Lung (tissue), 12 donors: ENCODE data around the gene TMEM44. TPM values are rescaled to one million over a fixed set of nuclear protein-coding genes. Genes with fewer than 3 reads are reported as not detected.

Experiments used
- ATAC-seq: fragments of 200-7000 bp; cut with Tn5 transposase; one replicate; pipeline ENCODE4 v1.9.1; 2020; ENCODE audit warnings: moderate number of reproducible peaks; ENCODE audit not compliant: insufficient read depth, low FRiP score
- DNase-seq, 3 donors: peaks; one replicate each; pipeline ENCODE4 v3.0.0-alpha.2; 2013 to 2017
- H3K27ac ChIP-seq, 2 donors: one replicate each; pipeline ENCODE4 v1.5.1; 2013; ENCODE audit warnings: mild to moderate bottlenecking in 2 of 2, moderate library complexity in 2 of 2, control low read depth in 1 of 2, inconsistent platforms in 1 of 2, low read depth in 1 of 2, low read length in 1 of 2
- H3K27me3 ChIP-seq, 3 donors: one replicate each; pipeline ENCODE4 v1.5.1; 2013; ENCODE audit warnings: low read length in 2 of 3; ENCODE audit not compliant: control insufficient read depth in 3 of 3, insufficient read depth in 3 of 3
- H3K36me3 ChIP-seq, 4 donors: one replicate each; pipeline ENCODE4 v1.5.1; 2013; ENCODE audit warnings: low read length in 4 of 4, mild to moderate bottlenecking in 1 of 4, moderate library complexity in 1 of 4; ENCODE audit not compliant: control insufficient read depth in 4 of 4, insufficient read depth in 4 of 4
- H3K4me1 ChIP-seq, 5 donors: one replicate each; pipeline ENCODE4 v1.5.1; 2013; ENCODE audit warnings: low read length in 5 of 5, mild to moderate bottlenecking in 2 of 5, moderate library complexity in 1 of 5; ENCODE audit not compliant: control insufficient read depth in 5 of 5, insufficient read depth in 5 of 5
- H3K4me3 ChIP-seq: one replicate; pipeline ENCODE4 v1.5.1; 2013; ENCODE audit warnings: mild to moderate bottlenecking, control low read depth, moderate library complexity
- H3K9ac ChIP-seq, 2 donors: one replicate each; pipeline ENCODE4 v1.5.1; 2013; ENCODE audit warnings: low read length in 2 of 2, control low read depth in 1 of 2; ENCODE audit not compliant: insufficient read depth in 1 of 2
- H3K9me3 ChIP-seq, 4 donors: one replicate each; pipeline ENCODE4 v1.5.1; 2013; ENCODE audit warnings: low read length in 3 of 4, mild to moderate bottlenecking in 1 of 4, moderate library complexity in 1 of 4; ENCODE audit not compliant: control insufficient read depth in 4 of 4, insufficient read depth in 3 of 4
- CTCF ChIP-seq: IDR thresholded peaks from 2 replicates; pipeline ENCODE4 v1.5.1; 2012; ENCODE audit warnings: mild to moderate bottlenecking; ENCODE audit errors: control extremely low read depth, extremely low read depth
- WGBS, 2 donors: extraction: QIAGEN DNeasy Blood & Tissue Kit; methylation state at CpG; one replicate each; pipeline ENCODE4 v1.1.7; 2013; 5-methylcytosine and 5-hydroxymethylcytosine counted together
- polyA plus RNA-seq, 2 donors: library from polyadenylated mRNA; stranded (reverse); fragments of 200-250 nt; gene quantifications; one replicate each; pipeline ENCODE4 v1.2.1, GENCODE V29; 2013
- total RNA-seq, 2 donors: library from RNA; depleted of rRNA in 1 of 2; stranded (reverse); fragments of >200 nt in 1 of 2; gene quantifications; one replicate each; pipeline ENCODE4 v1.2.1, GENCODE V29; 2014 to 2021
- donor health status: control.
- donor health status: control.
- donor health status: Bipolar disorder and iron deficiency.
- donor health status: healthy.
- donor health status: DM: yes; HTN: yes; CAD: no.

Gene TMEM44
- total and polyA plus RNA-seq, 4 donors: 10.4 to 23.5 (median 17.1) TPM

- H3K9ac ChIP-seq: no peak overlapping the region
- no peak for DNase-seq
- 83 to 88% methylated on average over 14 of the region's 14 CpGs for WGBS, 2 donors
- TF ChIP-seq CTCF: no peak
- no peaks in the 10 kb centered on the region for H3K9me3 ChIP-seq
- H3K27ac ChIP-seq: no peak overlapping the region
- H3K4me1 ChIP-seq: peaks cover 0 to 5% (median 0%) of the 10 kb centered on the region in 5 donors
- H3K4me3 ChIP-seq: no peak overlapping the region
- ATAC-seq: no peak
- H3K36me3 ChIP-seq: peaks cover 0 to 17% (median 9%) of the 10 kb centered on the region in 4 donors
- no peaks in the 10 kb centered on the region for H3K27me3 ChIP-seq
These were observed 11.3 kb downstream of the TMEM44 start for GRCh38 chr3:194621947-194622346.

GRCh38 chr3:194620196-194620595 lies 13.0 kb downstream of the TMEM44 start:
- Histone ChIP-seq H3K4me3 (no peak overlapping the region), H3K27me3 (no peaks in the 10 kb centered on the region), H3K9ac (no peak overlapping the region), H3K4me1 (peaks cover 0 to 5% (median 0%) of the 10 kb centered on the region in 5 donors), H3K36me3 (peaks cover 0 to 21% (median 7%) of the 10 kb centered on the region in 4 donors), H3K27ac (no peak overlapping the region), H3K9me3 (no peaks in the 10 kb centered on the region)
- ATAC-seq (no peak), DNase-seq (no peak)
- 88% methylated on average over 6 to 7 of the region's 7 CpGs for WGBS, 2 donors
- TF ChIP-seq CTCF: no peak

- Histone ChIP-seq H3K4me1 (peaks cover 0 to 5% (median 0%) of the 10 kb centered on the region in 5 donors), H3K9me3 (no peaks in the 10 kb centered on the region), H3K9ac (no peak overlapping the region), H3K27me3 (no peaks in the 10 kb centered on the region), H3K36me3 (peaks cover 0 to 19% (median 7%) of the 10 kb centered on the region in 4 donors), H3K27ac (no peak overlapping the region), H3K4me3 (no peak overlapping the region)
- WGBS, 2 donors: 92 to 97% methylated on average over 9 of the region's 9 CpGs
- ATAC-seq (no peak), DNase-seq (no peak)
- TF ChIP-seq CTCF: no peak
These were observed 13.5 kb downstream of the TMEM44 start for GRCh38 chr3:194619741-194620140.
